NB4 (cell line): ENCODE data around the gene PMF1.
"Not testable (repeated sequence)": the region's sequence is repeated elsewhere in the genome, so short reads cannot be mapped to it uniquely, and the experiment has no call there.

Experiments
- DNase-seq: peaks from one replicate; pipeline ENCODE4 v3.0.0; 2010; ENCODE audit warnings: low read depth
- H3K4me3 ChIP-seq: one replicate; pipeline ENCODE4 v1.5.1; 2011; ENCODE audit warnings: mild to moderate bottlenecking, low read depth, low read length, moderate library complexity
- CTCF ChIP-seq: IDR thresholded peaks from one replicate; pipeline ENCODE4 v1.5.1; 2012; ENCODE audit warnings: low read depth, low read length
- MAX ChIP-seq: IDR thresholded peaks from 2 replicates; pipeline ENCODE4 v1.6.1; 2011; ENCODE audit warnings: low read depth, low read length
- MYC ChIP-seq: IDR thresholded peaks from 2 replicates; pipeline ENCODE4 v1.6.1; 2011; ENCODE audit warnings: low read depth, low read length
- POLR2A ChIP-seq: IDR thresholded peaks from 2 replicates; pipeline ENCODE4 v1.6.1; 2011; ENCODE audit warnings: mild to moderate bottlenecking; ENCODE audit not compliant: insufficient read length; ENCODE audit errors: extremely low read depth

The PMF1 gene

GRCh38 chr1:156212130-156212529, 677 bp upstream of the PMF1 start:
- DNase-seq, result no peak
- H3K4me3 ChIP-seq, result peak overlapping the region; percentile 69
- TF ChIP-seq CTCF (no peak), MAX (no peak), POLR2A (no peak)

GRCh38 chr1:156213644-156213966, 798 bp downstream of the PMF1 start:
- DNase-seq, result no peak
- H3K4me3 ChIP-seq, result peak overlapping the region; percentile 74
- TF ChIP-seq POLR2A, result no peak
- TF ChIP-seq MAX, result no peak
- no peak for TF ChIP-seq CTCF
- TF ChIP-seq MYC, result no peak

GRCh38 chr1:156214024-156214748, 1.4 kb downstream of the PMF1 start:
- no peak for TF ChIP-seq MAX
- peak overlapping the region; percentile 74 for H3K4me3 ChIP-seq
- no peak for DNase-seq

GRCh38 chr1:156216361-156217086, 3.7 kb downstream of the PMF1 start:
- H3K4me3 ChIP-seq, DNase-seq: not testable (repeated sequence)

- no peak overlapping the region for H3K4me3 ChIP-seq
- peak; percentile 16 for DNase-seq
- TF ChIP-seq MAX (no peak), MYC (no peak)
Measured at GRCh38 chr1:156217871-156218270, 5.1 kb downstream of the PMF1 start.

- TF ChIP-seq MYC, result no peak
- TF ChIP-seq MAX, result no peak
- no peak for TF ChIP-seq CTCF
- TF ChIP-seq POLR2A, result no peak
- DNase-seq, result no peak
- H3K4me3 ChIP-seq, result no peak overlapping the region
Measured at GRCh38 chr1:156220226-156220625, 7.4 kb downstream of the PMF1 start.

- TF ChIP-seq CTCF (no peak), POLR2A (no peak), MYC (no peak), MAX (no peak)
- no peak overlapping the region for H3K4me3 ChIP-seq
- no peak for DNase-seq
Measured at GRCh38 chr1:156221986-156222692, 9.3 kb downstream of the PMF1 start.
